HG03575 (cell line): ENCODE data around the gene TAGLN3.
"Not testable (repeated sequence)": the region's sequence is repeated elsewhere in the genome, so short reads cannot be mapped to it uniquely, and the experiment has no call there.

Source experiments
- ATAC-seq: cut with Tn5 transposase; IDR thresholded peaks from one replicate; pipeline ENCODE4 v1.9.1; 2021; ENCODE audit not compliant: unreplicated experiment, insufficient number of reproducible peaks, low FRiP score; ENCODE audit errors: extremely low read depth

TAGLN3 gene

DNA sequence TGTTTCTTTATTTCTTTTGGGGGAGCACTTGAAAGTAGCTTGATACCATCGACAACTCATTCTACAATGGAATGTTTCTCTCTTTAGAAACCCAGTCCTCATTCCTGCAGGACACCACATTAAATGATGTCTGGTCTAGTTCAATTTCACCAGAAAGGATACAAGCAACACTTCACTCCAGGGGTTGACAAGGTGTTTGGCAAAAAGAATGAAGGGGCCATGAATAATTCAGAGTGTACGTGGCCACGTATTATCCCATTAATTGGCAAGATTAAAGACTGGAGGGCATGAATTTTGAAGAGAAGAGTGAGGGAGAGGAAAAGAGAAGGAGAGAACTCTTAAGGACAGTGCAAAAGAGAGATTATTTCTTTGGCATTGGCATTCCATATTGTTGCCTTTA, 36.5 kb downstream of the TAGLN3 start:
- no peak for ATAC-seq

DNA sequence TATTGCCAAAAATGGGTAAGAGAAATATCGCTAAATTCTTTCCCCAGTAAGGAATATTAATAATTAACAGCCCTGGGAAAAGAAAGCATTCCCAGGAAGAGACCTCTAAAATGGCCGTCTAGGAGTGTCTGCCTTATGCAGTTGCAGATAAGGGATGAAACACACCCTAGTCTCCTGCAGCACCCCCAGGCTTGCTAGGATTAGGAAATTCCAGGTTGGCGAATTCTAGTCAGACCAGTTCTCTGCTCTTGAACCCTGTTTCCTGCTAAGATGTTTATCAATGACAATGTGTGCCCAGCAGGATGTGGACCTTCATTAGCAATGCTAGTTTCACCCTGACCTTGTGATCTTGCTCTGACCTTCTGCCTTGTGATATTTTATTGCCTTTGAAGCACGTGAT, 38.5 kb downstream of the TAGLN3 start:
- not testable (repeated sequence) for ATAC-seq

DNA sequence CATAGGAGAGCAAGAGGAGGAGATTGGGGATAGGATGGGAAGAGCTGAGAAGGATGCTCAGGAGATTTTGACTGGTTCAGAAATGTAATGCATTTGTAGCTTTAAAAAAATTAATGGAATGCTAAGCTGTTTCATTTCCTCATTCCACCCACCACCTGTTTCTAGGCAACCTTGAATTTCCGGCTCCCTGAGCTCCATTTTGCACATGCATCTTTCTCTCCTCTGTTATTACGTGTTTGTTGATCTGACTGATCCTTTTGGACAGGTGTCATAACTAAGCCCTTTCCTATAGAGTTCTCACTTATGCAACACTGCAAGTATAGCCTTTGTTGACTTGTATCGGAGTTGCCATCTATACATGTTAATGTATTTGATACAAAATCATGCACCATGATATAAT, 40.1 kb downstream of the TAGLN3 start:
- ATAC-seq = no peak

DNA sequence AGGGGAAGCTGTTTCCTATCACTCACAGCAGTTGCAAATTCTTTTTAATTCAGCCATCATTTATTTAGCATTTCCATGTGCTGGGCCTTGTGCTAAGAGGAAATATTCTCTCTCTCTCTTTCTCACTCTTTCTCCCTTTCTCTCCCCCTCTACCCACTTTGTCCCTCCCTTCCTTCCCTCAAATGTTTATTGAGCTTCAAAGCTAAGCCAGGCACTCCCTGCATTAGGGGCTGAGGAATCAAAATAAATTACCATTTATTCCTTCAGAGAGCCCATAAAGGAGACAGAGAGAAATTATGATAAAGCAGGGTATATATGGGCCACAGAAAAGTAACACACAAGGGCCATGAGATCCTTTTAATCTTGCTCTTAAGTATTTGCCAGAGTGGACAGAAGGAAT, 42.6 kb downstream of the TAGLN3 start:
- no peak for ATAC-seq

DNA sequence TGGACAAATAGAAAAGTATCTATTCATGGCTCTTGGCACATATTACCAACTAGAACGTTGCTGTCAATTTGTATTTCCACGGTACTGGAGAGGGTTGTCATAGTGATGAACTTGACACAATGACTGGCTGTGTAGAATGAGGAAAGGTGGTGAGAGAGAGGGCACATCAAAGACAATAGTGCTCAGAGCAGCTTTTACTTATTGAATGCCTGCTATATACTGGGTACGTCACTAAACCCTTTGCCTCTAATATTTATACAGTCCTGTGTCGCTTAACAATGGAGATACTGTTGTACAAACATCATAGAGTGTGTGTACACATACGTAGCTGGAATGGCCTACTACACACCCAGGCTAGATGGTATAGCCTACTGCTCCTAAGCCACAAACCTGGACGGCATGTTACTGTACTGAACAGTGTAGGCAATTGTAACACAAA, 44.1 kb downstream of the TAGLN3 start:
- ATAC-seq = no peak

DNA sequence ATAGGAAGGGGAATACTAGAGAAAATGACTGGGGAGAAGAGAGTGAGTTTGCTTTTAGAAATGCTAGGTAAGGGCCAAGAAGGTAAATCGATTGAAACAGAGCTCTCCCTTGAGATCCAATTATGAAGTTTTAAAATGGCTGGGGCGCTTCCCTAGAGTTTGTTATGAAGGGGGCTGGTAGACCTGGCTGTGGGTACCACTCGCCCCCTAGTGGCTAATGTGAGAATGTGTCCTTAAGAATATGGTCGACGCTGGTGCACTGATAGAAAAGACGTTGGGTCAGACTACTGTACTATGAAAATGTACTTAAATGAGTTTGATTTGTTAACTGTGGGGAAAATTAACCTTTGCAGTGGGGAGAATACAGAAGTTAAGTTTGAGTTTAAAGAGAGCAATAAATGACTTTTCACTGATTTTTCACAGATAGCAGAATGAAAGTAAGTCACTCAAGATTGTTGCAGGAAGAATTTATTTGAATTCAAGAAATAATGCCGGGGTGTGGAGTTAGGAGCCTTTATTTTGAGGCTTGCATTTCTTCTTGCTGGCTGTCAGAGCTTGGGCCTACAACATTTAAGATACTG, 45.0 kb downstream of the TAGLN3 start:
- peak; percentile 72 for ATAC-seq

DNA sequence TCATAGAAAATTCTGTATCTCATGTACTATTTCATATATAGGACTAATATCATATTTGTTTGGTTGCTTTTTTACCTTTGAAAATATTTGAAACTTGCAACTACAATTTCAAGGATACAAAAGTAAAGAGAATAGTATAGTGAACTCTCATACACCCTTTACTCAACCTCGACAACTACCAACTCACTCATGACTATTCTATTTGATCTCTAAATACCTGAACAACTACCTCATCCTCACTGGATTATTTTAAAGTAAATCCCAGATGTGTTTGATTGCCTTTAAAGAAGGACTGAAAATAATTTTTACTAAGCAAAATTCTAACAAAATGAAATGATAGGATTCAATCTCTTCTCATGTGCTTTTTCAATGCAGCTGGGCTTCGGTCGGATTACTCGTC, 47.9 kb downstream of the TAGLN3 start:
- ATAC-seq = no peak

DNA sequence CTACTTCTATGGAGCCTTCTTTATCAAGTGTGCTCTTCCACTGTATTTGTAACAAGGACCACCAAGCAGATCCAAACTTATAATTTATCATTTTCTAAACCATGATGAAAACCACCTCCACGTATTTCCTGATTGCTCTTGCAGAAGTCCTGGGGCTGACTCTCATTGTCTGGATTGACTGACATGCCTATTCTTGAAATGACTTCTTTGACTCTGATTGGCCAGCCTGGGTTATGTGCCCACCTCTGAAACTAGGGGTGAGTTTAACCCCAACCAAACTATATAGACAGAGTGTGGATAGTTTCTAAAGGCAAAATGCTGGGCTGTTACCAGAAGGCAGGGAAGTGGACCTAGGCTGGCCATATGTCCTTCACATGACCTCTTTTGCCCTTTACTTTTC, 48.5 kb downstream of the TAGLN3 start:
- ATAC-seq = no peak

DNA sequence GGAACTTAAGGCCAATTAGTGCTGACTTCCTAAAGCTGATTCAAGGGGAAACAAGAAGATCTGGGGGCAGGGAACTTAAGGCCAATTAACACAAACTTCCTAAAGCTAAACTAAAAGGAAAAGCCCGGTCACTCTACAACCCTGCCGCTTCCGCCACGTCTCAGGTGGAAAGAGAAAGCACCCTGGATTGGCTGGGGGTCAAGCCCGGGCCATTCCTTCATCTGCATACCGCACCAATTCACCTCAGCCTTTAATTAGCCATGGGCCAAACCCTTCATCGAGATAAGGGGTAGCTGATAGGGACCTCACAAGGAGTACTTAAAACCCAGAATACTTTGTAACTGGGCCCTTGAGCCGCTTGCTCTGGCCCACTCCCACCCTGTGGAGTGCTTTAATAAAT, 50.2 kb downstream of the TAGLN3 start:
- ATAC-seq = no peak

DNA sequence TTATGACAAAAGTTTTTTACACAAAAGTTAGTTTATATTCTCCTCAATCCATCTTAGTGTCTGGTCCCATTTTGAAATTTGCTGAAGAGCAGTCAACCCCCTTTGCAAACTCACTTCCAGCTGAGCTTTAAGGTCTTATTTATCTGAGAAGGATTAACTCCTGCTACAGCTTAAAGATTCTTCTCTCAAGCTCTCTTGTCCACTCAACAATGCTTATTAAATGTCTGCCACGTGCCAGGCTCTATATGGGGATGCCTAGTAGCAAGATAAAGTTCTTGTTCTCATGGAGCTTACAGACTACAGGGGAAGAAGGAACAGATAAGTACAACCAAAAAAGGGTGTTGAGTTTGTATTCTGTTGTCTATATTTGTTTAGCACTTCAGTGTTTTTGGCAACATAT, 54.5 kb downstream of the TAGLN3 start:
- ATAC-seq = no peak

DNA sequence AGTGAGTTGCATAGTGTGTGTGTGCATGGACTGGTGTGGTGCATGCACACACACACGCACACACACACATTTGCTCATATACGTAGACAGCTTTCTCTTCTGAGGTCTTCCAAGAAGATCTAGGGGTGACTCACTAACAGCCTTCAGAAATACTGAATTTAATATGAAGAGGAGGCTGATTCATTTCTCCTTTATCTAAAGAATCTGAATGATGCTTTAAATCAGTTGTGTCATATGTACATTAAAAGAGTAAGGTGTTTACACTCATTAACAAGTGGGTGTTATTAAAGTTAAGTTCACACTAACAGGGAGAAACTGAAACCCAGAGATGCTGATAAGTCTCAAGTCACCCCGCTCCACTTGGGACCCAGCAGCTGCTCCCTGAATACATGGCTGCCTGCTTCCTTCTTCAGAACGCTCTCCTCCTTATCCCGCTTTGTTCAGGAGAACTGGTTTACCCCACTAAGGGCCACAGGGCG, 57.8 kb downstream of the TAGLN3 start:
- no peak for ATAC-seq

DNA sequence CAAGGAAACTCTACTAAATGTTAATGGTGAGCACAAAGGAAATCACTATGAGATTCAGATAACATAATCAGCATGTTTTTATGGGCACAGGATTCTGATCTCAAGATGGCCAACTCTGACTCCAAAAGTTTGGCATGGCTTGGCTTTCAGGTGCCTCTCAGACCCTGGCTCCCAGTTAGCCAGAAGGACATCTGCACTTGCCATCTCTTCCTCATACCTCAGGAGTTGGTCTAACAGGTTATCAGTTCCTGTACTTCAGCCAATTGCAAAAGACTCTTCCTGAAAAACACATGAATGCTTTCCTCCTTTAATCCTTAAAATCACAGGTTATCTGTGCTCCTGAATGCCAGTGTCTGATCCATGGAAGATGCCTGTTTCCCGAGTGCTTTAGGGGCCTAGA, 60.8 kb downstream of the TAGLN3 start:
- ATAC-seq = no peak

DNA sequence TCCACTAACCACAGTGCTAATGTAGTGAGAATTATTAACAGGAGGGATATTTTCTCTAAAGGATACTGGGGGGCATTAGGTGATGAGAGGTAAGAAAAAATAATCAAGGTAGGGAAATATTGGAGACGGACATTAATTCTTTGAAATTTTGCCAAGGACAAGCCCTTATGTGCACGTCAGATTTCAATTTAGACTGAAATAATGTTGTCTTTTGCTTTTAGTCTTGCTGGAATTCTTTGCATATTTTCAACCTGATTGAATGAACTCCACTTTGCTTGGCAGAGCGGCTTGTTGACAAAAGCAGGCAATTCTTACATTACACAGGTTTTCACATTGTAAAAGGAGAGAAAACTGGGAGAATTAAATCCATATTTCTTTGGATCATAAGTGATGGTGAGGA, 62.4 kb downstream of the TAGLN3 start:
- no peak for ATAC-seq
